GM18951 (cell line): ENCODE results near the gene GMPPA.

Experiments used
- POLR2A ChIP-seq: IDR thresholded peaks from 4 replicates; pipeline ENCODE4 v1.6.1; 2011; ENCODE audit warnings: mild to moderate bottlenecking; ENCODE audit not compliant: insufficient read length, insufficient read depth; ENCODE audit errors: extremely low read depth
- in situ Hi-C: fragments of 300-500 bp; cut with MboI; formaldehyde crosslinking; loops from one replicate; pipeline ENCODE4 v1.12.0; 2022; ENCODE audit warnings: low sequenced_read_pairs, mixed read lengths, inconsistent platforms; ENCODE audit not compliant: unreplicated experiment

Gene GMPPA

DNA sequence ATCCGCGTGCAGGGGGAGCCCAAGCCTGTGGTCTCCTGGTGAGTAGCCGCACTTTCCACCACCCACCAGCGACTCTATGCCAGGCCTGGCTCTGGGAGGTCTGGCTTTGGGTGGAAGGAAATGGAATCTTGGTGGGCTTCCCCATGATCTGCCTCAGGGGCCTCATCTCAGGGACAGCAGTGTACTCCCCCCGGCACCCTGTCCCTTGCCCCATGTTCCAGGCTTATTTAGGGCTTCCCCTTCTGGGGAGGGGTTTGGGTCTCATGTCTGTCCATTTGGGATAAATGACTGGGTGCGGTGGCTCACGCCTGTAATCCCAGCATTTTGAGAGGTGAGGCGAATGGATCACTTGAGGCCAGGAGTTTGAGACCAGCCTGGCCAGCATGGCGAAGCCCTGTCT is 36.3 kb upstream of the GMPPA start:
- TF ChIP-seq POLR2A: no peak
- in situ Hi-C loops: no loop called here

DNA sequence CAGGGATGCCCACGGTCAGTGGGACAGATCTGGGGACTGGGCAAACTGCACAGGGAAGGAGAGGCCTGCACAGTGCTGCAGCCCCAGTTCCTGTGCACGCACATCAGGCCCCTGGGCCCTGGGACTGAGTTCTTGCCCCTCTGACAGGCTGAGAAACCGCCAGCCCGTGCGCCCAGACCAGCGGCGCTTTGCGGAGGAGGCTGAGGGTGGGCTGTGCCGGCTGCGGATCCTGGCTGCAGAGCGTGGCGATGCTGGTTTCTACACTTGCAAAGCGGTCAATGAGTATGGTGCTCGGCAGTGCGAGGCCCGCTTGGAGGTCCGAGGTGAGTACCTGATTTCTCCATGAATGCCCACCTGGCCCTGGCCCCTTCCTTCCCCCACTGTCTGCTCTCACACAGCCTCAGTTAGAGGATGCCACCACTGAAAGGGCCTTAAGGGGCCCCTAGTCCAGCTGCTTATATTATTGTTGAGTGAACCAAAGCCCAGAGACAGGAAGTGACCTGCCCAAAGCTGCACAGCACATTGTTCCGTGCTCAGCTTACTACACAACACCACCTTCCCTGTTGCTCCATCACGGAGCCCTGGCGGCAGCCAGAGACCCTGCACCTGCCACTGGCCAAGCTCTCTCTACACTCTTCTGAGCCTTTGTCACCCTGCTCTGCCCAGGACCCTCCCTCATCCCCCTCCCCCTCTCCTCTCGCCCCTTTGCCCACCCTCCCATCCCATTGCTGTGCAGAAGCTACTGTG is 34.2 kb upstream of the GMPPA start:
- in situ Hi-C loops: no loop called here
- no peak for TF ChIP-seq POLR2A

GRCh38 chr2:219465659-219466561 is 32.8 kb upstream of the GMPPA start:
- no peak for TF ChIP-seq POLR2A
- in situ Hi-C loops: no loop called here

DNA sequence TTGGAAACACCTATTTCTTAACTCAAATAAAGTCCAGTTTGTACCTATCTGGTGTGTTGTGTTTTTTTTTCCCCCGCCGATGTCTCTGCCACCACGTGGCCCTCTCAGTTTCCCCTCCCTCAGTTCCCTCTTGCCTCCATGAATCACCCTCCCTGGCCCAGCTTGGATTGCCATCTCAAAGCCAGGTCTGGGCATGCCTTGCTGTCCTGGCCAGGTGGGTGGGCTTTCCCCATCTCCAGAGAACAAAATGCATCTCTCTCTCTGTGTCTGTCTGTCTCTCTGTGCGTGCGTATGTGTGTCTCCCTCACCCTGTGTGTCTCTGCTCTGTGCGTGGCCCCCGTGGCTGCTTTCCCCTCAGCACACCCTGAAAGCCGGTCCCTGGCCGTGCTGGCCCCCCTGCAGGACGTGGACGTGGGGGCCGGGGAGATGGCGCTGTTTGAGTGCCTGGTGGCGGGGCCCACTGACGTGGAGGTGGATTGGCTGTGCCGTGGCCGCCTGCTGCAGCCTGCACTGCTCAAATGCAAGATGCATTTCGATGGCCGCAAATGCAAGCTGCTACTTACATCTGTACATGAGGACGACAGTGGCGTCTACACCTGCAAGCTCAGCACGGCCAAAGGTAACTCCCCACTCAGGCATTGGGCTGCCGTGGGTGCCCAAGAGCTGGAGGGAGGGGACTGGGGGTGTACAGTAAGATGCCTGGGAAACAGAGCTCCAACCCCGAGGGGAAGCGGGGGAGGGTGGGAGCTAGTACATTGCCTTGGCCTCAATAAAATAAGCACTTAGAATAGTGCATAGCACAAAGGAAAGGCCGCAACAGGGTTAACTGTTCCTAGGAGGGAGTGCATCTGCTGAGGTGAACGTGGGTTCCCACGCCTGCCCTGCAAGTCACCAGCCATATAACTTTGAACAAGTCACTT is 31.6 kb upstream of the GMPPA start:
- in situ Hi-C loops: no loop called here
- no peak for TF ChIP-seq POLR2A

DNA sequence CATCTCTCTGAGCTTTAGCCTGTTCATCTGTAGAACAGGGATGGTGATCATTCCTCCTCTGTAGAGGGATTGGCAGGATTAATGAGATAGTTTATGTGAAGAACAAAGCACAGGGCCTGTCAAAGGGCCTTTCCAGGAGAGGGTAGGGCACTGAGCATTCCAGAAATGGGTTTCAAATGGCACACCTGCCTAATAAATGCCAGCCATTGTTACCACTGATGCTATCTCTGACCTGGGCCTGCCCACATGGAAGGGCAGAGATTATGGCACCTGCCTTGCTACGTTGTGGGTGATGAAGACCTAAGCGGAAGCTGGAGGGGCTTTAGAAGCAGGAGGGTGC is 31.0 kb upstream of the GMPPA start:
- in situ Hi-C loops: no loop called here
- TF ChIP-seq POLR2A: no peak

- TF ChIP-seq POLR2A: no peak
- in situ Hi-C loops: no loop called here
Observed at GRCh38 chr2:219468410-219469185, 30.1 kb upstream of the GMPPA start.

GRCh38 chr2:219469186-219469724 is 29.4 kb upstream of the GMPPA start:
- in situ Hi-C loops: no loop called here
- no peak for TF ChIP-seq POLR2A

DNA sequence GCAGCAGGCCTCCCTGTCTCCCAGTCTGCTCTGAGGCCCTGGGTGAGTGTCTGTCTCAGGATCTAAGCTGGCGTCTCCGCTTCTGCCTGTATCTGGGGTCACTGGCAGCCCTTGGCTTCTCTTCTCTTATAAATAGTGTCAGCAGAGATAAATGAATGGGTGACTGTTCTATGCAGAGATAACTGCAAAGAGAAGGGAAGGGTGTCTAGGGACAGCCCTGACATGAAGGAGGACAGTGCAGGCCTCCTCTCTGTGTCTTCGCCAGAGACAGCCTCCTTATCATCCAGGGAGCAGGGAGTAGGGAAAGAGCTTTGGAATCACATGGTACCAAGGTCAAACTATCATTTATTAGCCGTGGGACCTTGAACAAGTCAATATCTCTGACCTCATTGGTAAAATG is 28.3 kb upstream of the GMPPA start:
- in situ Hi-C loops: no loop called here
- TF ChIP-seq POLR2A: no peak

DNA sequence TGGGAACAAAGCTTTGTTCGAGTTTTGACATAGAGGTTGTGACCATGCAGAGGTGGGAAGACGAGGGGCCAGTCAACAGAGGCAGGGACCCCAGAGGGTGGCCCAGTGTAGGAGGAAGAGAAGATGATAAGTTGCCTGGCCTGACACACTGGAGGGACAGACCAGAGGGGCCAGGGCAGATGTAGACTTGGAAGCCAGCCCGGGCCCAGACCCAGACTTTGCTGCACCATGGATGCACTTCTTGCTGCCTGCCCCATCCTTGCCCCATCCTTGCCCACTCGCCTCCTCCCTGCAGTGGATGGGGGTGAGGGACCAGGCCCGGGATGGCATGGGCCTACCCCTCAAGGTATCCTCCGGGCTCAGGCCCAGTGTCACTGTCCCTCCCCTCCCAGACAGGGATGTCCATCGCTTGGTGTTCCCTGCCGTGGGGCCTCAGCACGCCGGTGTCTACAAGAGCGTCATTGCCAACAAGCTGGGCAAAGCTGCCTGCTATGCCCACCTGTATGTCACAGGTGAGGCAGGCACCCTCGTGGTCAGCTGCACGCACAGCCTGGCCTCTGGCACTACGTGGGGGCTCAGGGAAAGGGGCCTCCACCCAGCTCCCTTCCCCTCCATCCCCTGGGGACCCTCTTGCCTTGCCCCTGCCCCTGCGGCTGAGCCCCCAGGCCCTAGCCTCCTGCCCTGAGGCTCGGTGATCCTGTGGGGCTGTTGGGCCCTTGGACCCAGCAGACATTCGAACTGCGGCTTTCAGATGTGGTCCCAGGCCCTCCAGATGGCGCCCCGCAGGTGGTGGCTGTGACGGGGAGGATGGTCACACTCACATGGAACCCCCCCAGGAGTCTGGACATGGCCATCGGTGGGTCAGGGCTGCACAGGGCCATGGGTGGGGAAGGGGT is 27.0 kb upstream of the GMPPA start:
- no peak for TF ChIP-seq POLR2A
- in situ Hi-C loops: no loop called here

GRCh38 chr2:219472629-219473187 is 26.0 kb upstream of the GMPPA start:
- TF ChIP-seq POLR2A: no peak
- in situ Hi-C loops: no loop called here

GRCh38 chr2:219473511-219473910 is 25.2 kb upstream of the GMPPA start:
- in situ Hi-C loops: no loop called here
- TF ChIP-seq POLR2A: no peak
